HCT116 (cell line): Measurements from ENCODE around the gene TNFRSF18. TPM values are rescaled to one million over a fixed set of nuclear protein-coding genes. Genes with fewer than 3 reads are reported as not detected.

Experiments used
- ATAC-seq: fragments of 200-7000 bp; cut with Tn5 transposase; 2 replicates; pipeline ENCODE4 v1.9.1; 2020; ENCODE audit warnings: mild to moderate bottlenecking, moderate library complexity
- BruUV-seq: library from RNA; stranded (reverse); fragments of 400-500 nt; replicated peaks from 2 replicates; lab custom pipeline; 2021; lab: Mats Ljungman, UMichigan
- CTCF ChIA-PET: fragments of 300-600 bp; sonication (Branson Sonifier 250); formaldehyde crosslinking; loops from one replicate; lab custom pipeline; 2021; ENCODE audit warnings: antibody characterized with exemption; lab: Charles Lee
- POLR2A ChIA-PET: fragments of 300-600, 350-600 bp; sonication (Branson Sonifier 250); formaldehyde crosslinking; loops from one replicate; lab custom pipeline; 2021; ENCODE audit warnings: antibody characterized with exemption; lab: Charles Lee
- RAD21 ChIA-PET, 2 experiments: fragments of 300-600 bp; sonication (Branson Sonifier 250); formaldehyde crosslinking; loops; one replicate each; lab custom pipeline; 2023; ENCODE audit warnings: low total read pairs in 2 of 2; ENCODE audit not compliant: uncharacterized antibody in 2 of 2, unreplicated experiment in 2 of 2, low non-redundant PET in 1 of 2; lab: Charles Lee
- DNase-seq: peaks from one replicate; pipeline ENCODE4 v3.0.0-alpha.2; 2010; ENCODE audit warnings: low read depth, low spot score
- H2AFZ ChIP-seq: fragments of 200-600 bp; shearing (Covaris generic), sonication (generic); 2 replicates; pipeline ENCODE4 v1.6.1; 2017; ENCODE audit warnings: low read depth, mixed run types, mixed read lengths, antibody characterized with exemption, low read length; ENCODE audit not compliant: poor library complexity, severe bottlenecking
- H3K27ac ChIP-seq: 2 replicates; pipeline ENCODE4 v1.5.1; 2012; ENCODE audit warnings: low read depth, low read length
- H3K27me3 ChIP-seq: fragments of 200-600 bp; sonication (generic); 2 replicates; pipeline ENCODE4 v1.6.1; 2016; ENCODE audit warnings: mixed run types, low read length, mixed read lengths; ENCODE audit not compliant: insufficient read depth
- H3K36me3 ChIP-seq, 2 experiments: fragments of 200-500 bp in 1 of 2; fragments of 200-600 bp in 1 of 2; sonication (Bioruptor generic) in 1 of 2; sonication (generic) in 1 of 2; 2 replicates each; pipeline versions ENCODE4 v1.5.1 to v1.6.1; 2014 to 2016; ENCODE audit warnings: low read length in 2 of 2, inconsistent platforms in 1 of 2, mixed read lengths in 1 of 2, mixed run types in 1 of 2; ENCODE audit not compliant: insufficient read depth in 2 of 2, control insufficient read depth in 1 of 2
- H3K4me1 ChIP-seq, 2 experiments: fragments of 200-600 bp in 1 of 2; sonication (generic) in 1 of 2; 2 replicates each; pipeline versions ENCODE4 v1.5.1 to v1.6.1; 2012 to 2017; ENCODE audit warnings: low read length in 2 of 2, inconsistent platforms in 1 of 2, mild to moderate bottlenecking in 1 of 2, mixed read lengths in 1 of 2, mixed run types in 1 of 2, moderate library complexity in 1 of 2; ENCODE audit not compliant: insufficient read depth in 2 of 2, control insufficient read depth in 1 of 2
- H3K4me2 ChIP-seq: fragments of 200-600 bp; sonication (generic); 2 replicates; pipeline ENCODE4 v1.6.1; 2017; ENCODE audit warnings: mixed run types, low read length, mixed read lengths
- H3K4me3 ChIP-seq, 2 experiments: fragments of 200-600 bp in 1 of 2; sonication (generic) in 1 of 2; replicated peaks in 1 of 2; 2 replicates each; pipeline ENCODE4 v1.5.1; 2011 to 2016; ENCODE audit warnings: low read length in 2 of 2, control low read depth in 1 of 2, low read depth in 1 of 2, mild to moderate bottlenecking in 1 of 2, mixed read lengths in 1 of 2, mixed run types in 1 of 2
- H3K79me2 ChIP-seq: fragments of 200-600 bp; sonication (generic); 2 replicates; pipeline ENCODE4 v1.6.1; 2017; ENCODE audit warnings: mild to moderate bottlenecking, mixed run types, low read length, moderate library complexity, mixed read lengths; ENCODE audit not compliant: insufficient read depth
- H3K9ac ChIP-seq: fragments of 200-600 bp; sonication (generic); 2 replicates; pipeline ENCODE4 v1.6.1; 2016; ENCODE audit warnings: low read length, mixed read lengths
- H3K9me2 ChIP-seq: fragments of 200-600 bp; sonication (generic), shearing (Covaris generic); 2 replicates; pipeline ENCODE4 v1.6.1; 2017; ENCODE audit warnings: mixed run types, mild to moderate bottlenecking, moderate library complexity; ENCODE audit not compliant: insufficient read depth
- H3K9me3 ChIP-seq, 2 experiments: fragments of 200-500 bp in 1 of 2; fragments of 200-600 bp in 1 of 2; sonication (Bioruptor generic) in 1 of 2; sonication (generic) in 1 of 2; 2 replicates each; pipeline ENCODE4 v1.6.1; 2014 to 2017; ENCODE audit warnings: low read length in 2 of 2, mixed read lengths in 2 of 2, inconsistent platforms in 1 of 2, low read depth in 1 of 2, mild to moderate bottlenecking in 1 of 2, mixed run types in 1 of 2, moderate library complexity in 1 of 2; ENCODE audit not compliant: control insufficient read depth in 1 of 2, insufficient read depth in 1 of 2
- H4K20me1 ChIP-seq: fragments of 200-600 bp; sonication (generic), shearing (Covaris generic); 2 replicates; pipeline ENCODE4 v1.6.1; 2017; ENCODE audit warnings: mixed run types, mild to moderate bottlenecking, moderate library complexity; ENCODE audit not compliant: insufficient read depth
- CBX3 ChIP-seq: IDR thresholded peaks from 2 replicates; pipeline ENCODE4 v1.6.1; 2012; ENCODE audit warnings: low read depth
- ELF1 ChIP-seq: IDR thresholded peaks from 2 replicates; pipeline ENCODE4 v1.6.1; 2012; ENCODE audit warnings: low read depth, borderline replicate concordance
- EZH2 ChIP-seq: fragments of 200-600 bp; sonication (generic); IDR thresholded peaks from 2 replicates; pipeline ENCODE4 v1.6.1; 2017; ENCODE audit warnings: antibody characterized with exemption, mixed run types
- FOSL1 ChIP-seq: IDR thresholded peaks from 2 replicates; pipeline ENCODE4 v1.6.1; 2012; ENCODE audit warnings: low read depth
- JUND ChIP-seq: IDR thresholded peaks from 2 replicates; pipeline ENCODE4 v1.6.1; 2012
- POLR2A ChIP-seq: IDR thresholded peaks from 2 replicates; pipeline ENCODE4 v1.7.0; 2011; ENCODE audit warnings: borderline replicate concordance; ENCODE audit not compliant: insufficient read depth, insufficient read length; ENCODE audit errors: extremely low read depth
- RAD21 ChIP-seq: IDR thresholded peaks from 2 replicates; pipeline ENCODE4 v1.6.1; 2012; ENCODE audit warnings: low read depth, mild to moderate bottlenecking
- SRF ChIP-seq: IDR thresholded peaks from 2 replicates; pipeline ENCODE4 v1.6.1; 2012; ENCODE audit warnings: low read depth
- TCF7L2 ChIP-seq: IDR thresholded peaks from 2 replicates; pipeline ENCODE4 v1.7.0; 2011; ENCODE audit warnings: borderline replicate concordance, inconsistent platforms; ENCODE audit not compliant: insufficient read depth, insufficient read length; ENCODE audit errors: extremely low read depth
- ZFX ChIP-seq: fragments of 450-650 bp; IDR thresholded peaks from 2 replicates; pipeline ENCODE4 v1.6.1; 2017
- intact Hi-C: fragments of 100-400 bp; cut with micrococcal nuclease; formaldehyde crosslinking; loops from 2 replicates; pipeline ENCODE4 v1.10.0; 2022
- total RNA-seq: library from RNA; stranded (reverse); gene quantifications from one replicate; pipeline ENCODE4 v1.2.1, GENCODE V29; 2021; ENCODE audit not compliant: unreplicated experiment
- TF ChIP-seq, protein P1 (sequence below), 3 experiments: fragments of 200-600 bp in 1 of 3; sonication (generic) in 1 of 3; IDR thresholded peaks in 2 of 3; conservative IDR thresholded peaks in 1 of 3; 2 replicates each; pipeline ENCODE4 v1.5.1; 2012 to 2017; ENCODE audit warnings: low read depth in 2 of 3, low read length in 2 of 3, antibody characterized with exemption in 1 of 3, borderline replicate concordance in 1 of 3, control low read depth in 1 of 3, mild to moderate bottlenecking in 1 of 3, mixed read lengths in 1 of 3, mixed run types in 1 of 3, moderate library complexity in 1 of 3; ENCODE audit not compliant: insufficient read depth in 1 of 3
- TF ChIP-seq, protein P2 (sequence below): IDR thresholded peaks from 2 replicates; pipeline ENCODE4 v1.6.1; 2012
- TF ChIP-seq, protein P3 (sequence below): IDR thresholded peaks from 2 replicates; pipeline ENCODE4 v1.6.1; 2012
- TF ChIP-seq, protein P4 (sequence below): IDR thresholded peaks from 2 replicates; pipeline ENCODE4 v1.6.1; 2011; ENCODE audit warnings: mild to moderate bottlenecking, low read length, moderate library complexity; ENCODE audit not compliant: insufficient replicate concordance; ENCODE audit errors: extremely low read depth

The TNFRSF18 gene
- total RNA-seq, 1 experiment from 2014 or later: 56.2 TPM

DNA sequence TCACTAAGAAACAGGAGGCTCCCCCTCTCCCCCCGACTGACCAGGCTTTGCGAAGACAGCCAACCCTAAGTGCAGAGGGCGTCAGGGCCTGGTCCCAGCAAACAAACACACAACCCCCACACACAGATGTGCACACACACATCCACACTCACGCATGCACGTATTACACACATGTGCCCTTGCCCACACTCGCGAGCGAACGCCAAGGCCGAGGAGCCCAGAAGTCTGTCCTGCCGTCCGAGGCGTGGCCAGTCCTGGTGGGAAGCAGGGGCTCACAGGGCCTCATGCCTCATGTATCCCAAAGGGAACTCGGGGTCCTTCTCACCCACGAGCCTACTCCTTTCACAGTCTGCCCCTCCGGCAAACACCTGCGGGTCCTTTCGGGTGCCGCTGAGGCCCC is 23.4 kb upstream of the TNFRSF18 start:
- Histone ChIP-seq H3K9me3 (no peaks in the 10 kb centered on the region), H3K4me3 (no peak overlapping the region), H3K79me2 (peaks cover 86% of the 10 kb centered on the region), H3K4me2 (peak overlapping the region; percentile 76), H4K20me1 (no peaks in the 10 kb centered on the region), H3K27ac (peak overlapping the region; percentile 98; the same call in 1 of the 2 replicates), H3K4me1 (peaks cover 3 to 19% of the 10 kb centered on the region in 2 experiments; a peak in 1 of 4 replicates)
- no peak for DNase-seq
- ATAC-seq: no peak
- BruUV-seq: no TSS peak
- TF ChIP-seq POLR2A: no peak
- TF ChIP-seq, all 23 proteins: peak for 0
- POLR2A ChIA-PET: no interaction called here
- intact Hi-C loops: loop anchor here (1.0 to 2.0 kb wide), 2 partner anchors 65 to 107 kb away; no protein-coding TSS in a partner anchor
- Histone ChIP-seq H3K9me2 (no peaks in the 10 kb centered on the region), H3K36me3 (peaks cover 10 to 18% of the 10 kb centered on the region in 2 experiments; a peak in 2 of 4 replicates), H2AFZ (no peak overlapping the region), H3K9ac (no peak overlapping the region), H3K27me3 (no peaks in the 10 kb centered on the region)
- CTCF ChIA-PET: no interaction called here
- RAD21 ChIA-PET: interaction anchor here in 1 of 2 experiments (1.2 kb wide), 1 partner anchor 108 kb away, joined by 3 read pairs; no protein-coding TSS in a partner anchor

DNA sequence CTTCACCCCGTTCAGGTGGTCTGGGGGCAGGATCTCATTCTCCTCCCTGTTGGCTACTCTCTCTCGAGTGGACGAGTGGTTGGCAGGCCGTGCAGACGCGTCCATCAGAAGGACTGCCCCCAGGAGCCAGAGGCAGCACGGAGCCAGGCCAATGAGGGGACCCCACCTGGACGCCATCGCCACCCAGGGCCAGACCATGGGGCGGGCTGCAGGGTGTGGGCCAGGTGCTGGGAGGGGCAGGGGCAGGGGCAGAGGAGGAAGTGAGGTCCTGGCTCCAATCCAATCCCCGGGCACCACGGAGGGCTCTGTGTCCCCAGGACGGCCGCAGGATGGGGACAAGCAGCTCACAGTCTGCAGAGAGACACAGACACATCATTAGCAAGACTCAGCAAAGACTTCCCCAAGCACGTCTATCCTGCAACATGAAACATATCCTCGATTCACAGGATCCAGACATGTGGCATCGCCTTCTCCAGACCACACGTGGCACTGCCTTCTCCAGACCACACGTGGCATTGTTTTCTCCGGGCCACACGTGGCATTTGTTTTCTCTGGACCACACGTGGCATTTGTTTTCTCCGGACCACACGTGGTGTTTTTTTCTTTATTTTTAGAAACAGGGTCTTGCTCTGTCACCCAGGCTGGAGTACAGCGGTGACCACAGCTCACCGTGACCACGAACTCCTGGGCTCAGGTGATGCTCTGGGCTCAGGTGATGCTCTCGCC is 22.4 kb upstream of the TNFRSF18 start:
- Histone ChIP-seq H3K27me3 (no peaks in the 10 kb centered on the region), H2AFZ (no peak overlapping the region), H3K27ac (peak overlapping the region; percentile 98; the same call in 1 of the 2 replicates), H3K9ac (no peak overlapping the region), H3K79me2 (peaks cover 87% of the 10 kb centered on the region), H3K4me2 (no peak overlapping the region), H3K36me3 (peaks cover 10 to 21% of the 10 kb centered on the region in 2 experiments; a peak in 3 of 4 replicates), H4K20me1 (no peaks in the 10 kb centered on the region), H3K4me3 (no peak overlapping the region), H3K9me2 (no peaks in the 10 kb centered on the region), H3K9me3 (no peaks in the 10 kb centered on the region), H3K4me1 (peaks cover 3 to 19% of the 10 kb centered on the region in 2 experiments; a peak in 1 of 4 replicates)
- DNase-seq (no peak), ATAC-seq (no peak)
- ChIA-PET CTCF (interaction anchor here (0.5 kb wide), 1 partner anchor 17 kb away, joined by 3 read pairs; no protein-coding TSS in a partner anchor), RAD21 (interaction anchor here in 1 of 2 experiments (0.6 kb wide), 1 partner anchor 20 kb away, joined by 4 read pairs; no protein-coding TSS in a partner anchor), POLR2A (no interaction called here)
- intact Hi-C loops: no loop called here
- no TSS peak for BruUV-seq
- no peak for TF ChIP-seq ELF1
- TF ChIP-seq RAD21: no peak
- no peak for TF ChIP-seq FOSL1
- TF ChIP-seq, protein P1, sequence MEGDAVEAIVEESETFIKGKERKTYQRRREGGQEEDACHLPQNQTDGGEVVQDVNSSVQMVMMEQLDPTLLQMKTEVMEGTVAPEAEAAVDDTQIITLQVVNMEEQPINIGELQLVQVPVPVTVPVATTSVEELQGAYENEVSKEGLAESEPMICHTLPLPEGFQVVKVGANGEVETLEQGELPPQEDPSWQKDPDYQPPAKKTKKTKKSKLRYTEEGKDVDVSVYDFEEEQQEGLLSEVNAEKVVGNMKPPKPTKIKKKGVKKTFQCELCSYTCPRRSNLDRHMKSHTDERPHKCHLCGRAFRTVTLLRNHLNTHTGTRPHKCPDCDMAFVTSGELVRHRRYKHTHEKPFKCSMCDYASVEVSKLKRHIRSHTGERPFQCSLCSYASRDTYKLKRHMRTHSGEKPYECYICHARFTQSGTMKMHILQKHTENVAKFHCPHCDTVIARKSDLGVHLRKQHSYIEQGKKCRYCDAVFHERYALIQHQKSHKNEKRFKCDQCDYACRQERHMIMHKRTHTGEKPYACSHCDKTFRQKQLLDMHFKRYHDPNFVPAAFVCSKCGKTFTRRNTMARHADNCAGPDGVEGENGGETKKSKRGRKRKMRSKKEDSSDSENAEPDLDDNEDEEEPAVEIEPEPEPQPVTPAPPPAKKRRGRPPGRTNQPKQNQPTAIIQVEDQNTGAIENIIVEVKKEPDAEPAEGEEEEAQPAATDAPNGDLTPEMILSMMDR (IDR thresholded peaks at IDR 0.05 in 2 of 3, conservative IDR thresholded peaks at IDR 0.05 in 1 of 3; ENCODE audit: borderline replicate concordance in 1 of 3, insufficient read depth in 1 of 3, low read depth in 2 of 3, low read length in 2 of 3): no peak
- no peak for TF ChIP-seq JUND
- TF ChIP-seq CBX3: no peak
- no peak for TF ChIP-seq SRF
- TF ChIP-seq, protein P2, sequence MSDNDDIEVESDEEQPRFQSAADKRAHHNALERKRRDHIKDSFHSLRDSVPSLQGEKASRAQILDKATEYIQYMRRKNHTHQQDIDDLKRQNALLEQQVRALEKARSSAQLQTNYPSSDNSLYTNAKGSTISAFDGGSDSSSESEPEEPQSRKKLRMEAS: no peak
- no peak for TF ChIP-seq EZH2
- TF ChIP-seq, protein P3, sequence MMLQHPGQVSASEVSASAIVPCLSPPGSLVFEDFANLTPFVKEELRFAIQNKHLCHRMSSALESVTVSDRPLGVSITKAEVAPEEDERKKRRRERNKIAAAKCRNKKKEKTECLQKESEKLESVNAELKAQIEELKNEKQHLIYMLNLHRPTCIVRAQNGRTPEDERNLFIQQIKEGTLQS: no peak
- no peak for TF ChIP-seq POLR2A
- TF ChIP-seq TCF7L2: no peak
- no peak for TF ChIP-seq ZFX
- TF ChIP-seq, protein P4, sequence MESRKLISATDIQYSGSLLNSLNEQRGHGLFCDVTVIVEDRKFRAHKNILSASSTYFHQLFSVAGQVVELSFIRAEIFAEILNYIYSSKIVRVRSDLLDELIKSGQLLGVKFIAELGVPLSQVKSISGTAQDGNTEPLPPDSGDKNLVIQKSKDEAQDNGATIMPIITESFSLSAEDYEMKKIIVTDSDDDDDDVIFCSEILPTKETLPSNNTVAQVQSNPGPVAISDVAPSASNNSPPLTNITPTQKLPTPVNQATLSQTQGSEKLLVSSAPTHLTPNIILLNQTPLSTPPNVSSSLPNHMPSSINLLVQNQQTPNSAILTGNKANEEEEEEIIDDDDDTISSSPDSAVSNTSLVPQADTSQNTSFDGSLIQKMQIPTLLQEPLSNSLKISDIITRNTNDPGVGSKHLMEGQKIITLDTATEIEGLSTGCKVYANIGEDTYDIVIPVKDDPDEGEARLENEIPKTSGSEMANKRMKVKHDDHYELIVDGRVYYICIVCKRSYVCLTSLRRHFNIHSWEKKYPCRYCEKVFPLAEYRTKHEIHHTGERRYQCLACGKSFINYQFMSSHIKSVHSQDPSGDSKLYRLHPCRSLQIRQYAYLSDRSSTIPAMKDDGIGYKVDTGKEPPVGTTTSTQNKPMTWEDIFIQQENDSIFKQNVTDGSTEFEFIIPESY: no peak
